ENCODE data around the gene IL6R. TPM values are rescaled to one million over a fixed set of nuclear protein-coding genes. Genes with fewer than 3 reads are reported as not detected.
"Not testable (repeated sequence)": the region's sequence is repeated elsewhere in the genome, so short reads cannot be mapped to it uniquely, and the experiment has no call there.

The IL6R gene
- total RNA-seq, 1 donor from 2014 or later = 2.2 TPM

DNA sequence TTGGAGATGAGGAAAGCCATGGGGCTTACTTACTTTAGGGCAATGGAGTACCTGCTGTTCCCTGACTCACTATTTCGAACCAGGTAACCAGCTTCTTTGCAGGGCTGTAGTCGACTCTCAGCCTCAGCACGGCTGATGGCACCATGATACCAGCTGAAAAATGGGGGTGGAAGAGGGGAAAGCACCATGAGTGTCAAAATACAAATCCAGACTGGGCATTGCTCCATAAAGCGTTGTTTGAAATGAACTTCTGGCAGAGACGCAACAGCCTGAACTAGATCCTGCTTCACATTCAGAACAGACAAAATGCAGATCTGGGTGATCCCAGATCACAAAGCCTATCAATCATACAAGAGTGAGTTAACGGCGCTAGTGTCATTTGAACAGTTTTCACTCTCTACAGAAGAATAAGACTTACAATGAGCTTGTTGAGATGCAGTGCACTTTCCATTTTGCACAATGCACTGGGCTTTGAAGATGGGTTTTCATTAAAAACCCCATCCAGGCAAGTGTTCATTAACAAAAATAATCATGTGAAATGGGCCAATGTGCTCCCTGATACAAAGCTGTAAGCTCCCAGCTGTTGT lies 80.9 kb downstream of the IL6R start:
- Histone ChIP-seq H3K4me1 (ENCODE audit: insufficient read depth, low read length) (peaks cover 5% of the 10 kb centered on the region), H2AFZ (ENCODE audit: low read depth, low read length) (no peak overlapping the region), H3K27ac (ENCODE audit: low read depth, low read length) (no peak overlapping the region), H3K4me3 (ENCODE audit: insufficient read depth, low read depth, low read length) (no peak overlapping the region), H3K4me2 (ENCODE audit: low read length) (no peak overlapping the region), H4K20me1 (ENCODE audit: insufficient read depth, low read length) (peaks cover 6% of the 10 kb centered on the region), H3K9ac (ENCODE audit: low read length) (no peak overlapping the region), H3K27me3 (ENCODE audit: insufficient read depth, low read length) (peaks cover 34% of the 10 kb centered on the region), H3K9me3 (ENCODE audit: insufficient read depth, low read depth, low read length) (no peaks in the 10 kb centered on the region), H3K79me2 (ENCODE audit: insufficient read depth, low read length) (no peaks in the 10 kb centered on the region), H3K36me3 (ENCODE audit: insufficient read depth, low read length) (no peaks in the 10 kb centered on the region)
- TF ChIP-seq, protein P1, sequence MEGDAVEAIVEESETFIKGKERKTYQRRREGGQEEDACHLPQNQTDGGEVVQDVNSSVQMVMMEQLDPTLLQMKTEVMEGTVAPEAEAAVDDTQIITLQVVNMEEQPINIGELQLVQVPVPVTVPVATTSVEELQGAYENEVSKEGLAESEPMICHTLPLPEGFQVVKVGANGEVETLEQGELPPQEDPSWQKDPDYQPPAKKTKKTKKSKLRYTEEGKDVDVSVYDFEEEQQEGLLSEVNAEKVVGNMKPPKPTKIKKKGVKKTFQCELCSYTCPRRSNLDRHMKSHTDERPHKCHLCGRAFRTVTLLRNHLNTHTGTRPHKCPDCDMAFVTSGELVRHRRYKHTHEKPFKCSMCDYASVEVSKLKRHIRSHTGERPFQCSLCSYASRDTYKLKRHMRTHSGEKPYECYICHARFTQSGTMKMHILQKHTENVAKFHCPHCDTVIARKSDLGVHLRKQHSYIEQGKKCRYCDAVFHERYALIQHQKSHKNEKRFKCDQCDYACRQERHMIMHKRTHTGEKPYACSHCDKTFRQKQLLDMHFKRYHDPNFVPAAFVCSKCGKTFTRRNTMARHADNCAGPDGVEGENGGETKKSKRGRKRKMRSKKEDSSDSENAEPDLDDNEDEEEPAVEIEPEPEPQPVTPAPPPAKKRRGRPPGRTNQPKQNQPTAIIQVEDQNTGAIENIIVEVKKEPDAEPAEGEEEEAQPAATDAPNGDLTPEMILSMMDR (IDR thresholded peaks at IDR 0.05; ENCODE audit: insufficient read depth, low read depth, low read length) = no peak
- no peak for TF ChIP-seq EZH2 (IDR thresholded peaks at IDR 0.05; ENCODE audit: insufficient read depth, low read length)
- no peaks in the 10 kb centered on the region for H3K9me3 Mint-ChIP-seq (ENCODE audit: unreplicated experiment)
- no peak for DNase-seq (ENCODE audit: low read depth)
- no peak overlapping the region for H3K27ac Mint-ChIP-seq (ENCODE audit: unreplicated experiment)
- no peaks in the 10 kb centered on the region for H3K36me3 Mint-ChIP-seq (ENCODE audit: low read depth, unreplicated experiment)
- peaks cover 27% of the 10 kb centered on the region for H3K27me3 Mint-ChIP-seq (ENCODE audit: low read depth, unreplicated experiment)
- peaks cover 7% of the 10 kb centered on the region for H3K4me1 Mint-ChIP-seq (ENCODE audit: low read depth, unreplicated experiment)
- no peak overlapping the region for H3K4me3 Mint-ChIP-seq (ENCODE audit: unreplicated experiment)
- FAIRE-seq = no peak

DNA sequence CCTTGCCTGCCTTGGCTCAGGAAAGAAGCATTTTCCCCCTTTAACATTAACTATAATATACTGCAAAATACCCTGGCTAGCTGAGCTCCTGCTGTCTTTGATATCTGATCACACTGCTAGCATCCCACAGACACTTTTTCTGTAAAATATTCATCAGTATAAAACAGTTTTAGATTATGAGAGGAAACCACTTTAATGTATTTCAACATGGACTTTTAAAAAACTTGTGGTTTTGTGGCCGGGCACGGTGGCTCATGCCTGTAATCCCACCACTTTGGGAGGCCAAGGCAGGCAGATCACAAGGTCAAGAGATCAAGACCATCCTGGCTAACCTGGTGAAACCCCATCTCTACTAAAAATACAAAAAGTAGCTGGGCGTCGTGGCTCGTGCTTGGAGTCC lies 81.6 kb downstream of the IL6R start:
- H2AFZ ChIP-seq (ENCODE audit: low read depth, low read length); H3K36me3 Mint-ChIP-seq (ENCODE audit: low read depth, unreplicated experiment); H3K27ac Mint-ChIP-seq (ENCODE audit: unreplicated experiment); H3K79me2 ChIP-seq (ENCODE audit: insufficient read depth, low read length); H4K20me1 ChIP-seq (ENCODE audit: insufficient read depth, low read length); H3K4me1 ChIP-seq (ENCODE audit: insufficient read depth, low read length); H3K9me3 Mint-ChIP-seq (ENCODE audit: unreplicated experiment); H3K4me1 Mint-ChIP-seq (ENCODE audit: low read depth, unreplicated experiment); H3K27ac ChIP-seq (ENCODE audit: low read depth, low read length); FAIRE-seq; H3K4me2 ChIP-seq (ENCODE audit: low read length); H3K4me3 ChIP-seq (ENCODE audit: insufficient read depth, low read depth, low read length); H3K9ac ChIP-seq (ENCODE audit: low read length); DNase-seq (ENCODE audit: low read depth); H3K36me3 ChIP-seq (ENCODE audit: insufficient read depth, low read length); H3K4me3 Mint-ChIP-seq (ENCODE audit: unreplicated experiment); H3K9me3 ChIP-seq (ENCODE audit: insufficient read depth, low read depth, low read length): not testable (repeated sequence)
- H3K27me3 ChIP-seq (ENCODE audit: insufficient read depth, low read length) = peaks cover 41% of the 10 kb centered on the region
- H3K27me3 Mint-ChIP-seq (ENCODE audit: low read depth, unreplicated experiment) = peaks cover 35% of the 10 kb centered on the region

DNA sequence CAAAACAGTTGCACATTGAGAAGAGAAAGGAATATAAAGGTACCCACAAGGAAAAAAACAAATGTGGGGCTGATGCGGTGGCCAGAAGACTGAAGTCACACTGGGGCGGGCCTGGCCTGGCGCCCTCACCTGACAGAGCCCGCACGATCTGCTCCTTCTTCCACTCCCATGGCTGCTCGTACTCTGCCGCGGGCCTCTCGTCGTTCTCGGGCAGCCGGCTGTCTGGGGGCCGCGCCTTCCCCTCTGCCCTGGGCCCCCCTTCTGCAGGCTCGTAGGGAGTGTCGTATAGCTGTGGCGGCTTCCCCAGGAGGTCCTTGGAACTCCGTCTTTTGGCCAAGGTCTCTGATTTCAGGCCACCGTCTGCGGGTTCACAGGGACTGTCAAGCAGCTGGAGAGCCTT lies 83.8 kb downstream of the IL6R start:
- no peak overlapping the region for H3K9ac ChIP-seq (ENCODE audit: low read length)
- no peak overlapping the region for H3K4me2 ChIP-seq (ENCODE audit: low read length)
- no peaks in the 10 kb centered on the region for H3K9me3 ChIP-seq (ENCODE audit: insufficient read depth, low read depth, low read length)
- DNase-seq (ENCODE audit: low read depth) = no peak
- Mint-ChIP-seq H3K27ac (ENCODE audit: unreplicated experiment) (no peak overlapping the region), H3K9me3 (ENCODE audit: unreplicated experiment) (no peaks in the 10 kb centered on the region), H3K27me3 (ENCODE audit: low read depth, unreplicated experiment) (peaks cover 44% of the 10 kb centered on the region), H3K36me3 (ENCODE audit: low read depth, unreplicated experiment) (no peaks in the 10 kb centered on the region), H3K4me3 (ENCODE audit: unreplicated experiment) (no peak overlapping the region), H3K4me1 (ENCODE audit: low read depth, unreplicated experiment) (peaks cover 7% of the 10 kb centered on the region)
- H3K4me1 ChIP-seq (ENCODE audit: insufficient read depth, low read length) = peaks cover 4% of the 10 kb centered on the region
- no peak overlapping the region for H3K27ac ChIP-seq (ENCODE audit: low read depth, low read length)
- TF ChIP-seq, protein P1 (IDR thresholded peaks at IDR 0.05; ENCODE audit: insufficient read depth, low read depth, low read length) = no peak
- TF ChIP-seq EZH2 (IDR thresholded peaks at IDR 0.05; ENCODE audit: insufficient read depth, low read length) = no peak
- no peak for FAIRE-seq
- H3K27me3 ChIP-seq (ENCODE audit: insufficient read depth, low read length) = peaks cover 61% of the 10 kb centered on the region
- H4K20me1 ChIP-seq (ENCODE audit: insufficient read depth, low read length) = peaks cover 3% of the 10 kb centered on the region
- H2AFZ ChIP-seq (ENCODE audit: low read depth, low read length) = no peak overlapping the region
- no peaks in the 10 kb centered on the region for H3K36me3 ChIP-seq (ENCODE audit: insufficient read depth, low read length)
- H3K4me3 ChIP-seq (ENCODE audit: insufficient read depth, low read depth, low read length) = no peak overlapping the region
- H3K79me2 ChIP-seq (ENCODE audit: insufficient read depth, low read length) = no peaks in the 10 kb centered on the region

All from astrocyte (in vitro differentiated cells and primary cell).